ENCODE data around the gene SLC25A40. TPM values are rescaled to one million over a fixed set of nuclear protein-coding genes. Genes with fewer than 3 reads are reported as not detected.

Gene SLC25A40
- total RNA-seq, 4 donors from 2014 or later: 1.4 to 50.8 (median 25.4) TPM

DNA sequence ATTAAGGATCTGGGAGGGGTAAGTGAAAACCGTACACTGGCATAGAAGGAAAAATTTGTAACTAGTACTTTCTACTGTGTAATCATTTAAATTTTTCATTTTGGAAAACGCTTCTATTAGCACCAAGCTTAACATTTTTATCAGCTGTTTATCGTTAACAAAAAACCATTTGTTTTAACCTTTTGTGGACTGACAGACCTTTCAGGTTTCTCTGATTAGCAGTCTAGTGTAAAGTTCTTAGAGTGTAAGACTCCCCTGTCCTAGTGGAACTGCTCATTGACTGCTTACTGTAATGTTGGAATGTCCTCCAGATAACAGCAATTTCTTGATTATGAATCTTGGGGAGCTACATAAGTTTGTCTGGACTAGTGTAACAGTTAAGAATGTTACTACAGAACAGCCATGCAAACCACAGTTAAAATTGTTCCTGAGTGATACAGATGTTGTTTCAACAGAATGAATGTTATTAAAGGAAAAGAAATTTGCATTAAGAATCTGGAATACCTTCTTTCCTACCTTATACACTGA is 2.1 kb upstream of the SLC25A40 start:
- Histone ChIP-seq H3K36me3 (no peaks in the 10 kb centered on the region), H3K27me3 (no peaks in the 10 kb centered on the region), H3K27ac (no peak overlapping the region), H3K4me1 (peaks cover 14 to 38% (median 27%) of the 10 kb centered on the region in 4 donors), H3K9me3 (no peaks in the 10 kb centered on the region), H3K4me3 (no peak overlapping the region)
- in situ Hi-C loops (cut with MboI; ENCODE audit: low pct_ligation_motif_present in 1 of 4, low pct_unique_long_range_greater_than_20kb in 1 of 4, low sequenced_read_pairs in 3 of 4) (loop anchor here in 3 of 4 donors (25.0 kb wide), 2 partner anchors 366 to 541 kb away; partner anchors contain the start of gene CROT (in 3 of the 3)), intact Hi-C loops (cut with DNase I; ENCODE audit: low total_unique reads) (no loop called here)
- 52 to 56% methylated on average over 3 of the region's 3 CpGs for WGBS, 2 donors (ENCODE audit: low coverage in 1 of 2)
- no peak for TF ChIP-seq POLR2A (IDR thresholded peaks at IDR 0.05)
- no peak for TF ChIP-seq CTCF (IDR thresholded peaks at IDR 0.05)
- no peak for TF ChIP-seq POLR2AphosphoS5 (IDR thresholded peaks at IDR 0.05)
- TF ChIP-seq EP300 (IDR thresholded peaks at IDR 0.05; ENCODE audit: low read depth): no peak
- DNase-seq: no peak

- DNase-seq: no peak
- Histone ChIP-seq H3K27me3 (no peaks in the 10 kb centered on the region), H3K27ac (peak overlapping the region; percentile 97 to 98 (median 98)), H3K36me3 (no peaks in the 10 kb centered on the region), H3K9me3 (peaks cover 0 to under 1% of the 10 kb centered on the region in 2 donors), H3K4me1 (peaks cover 14 to 38% (median 27%) of the 10 kb centered on the region in 4 donors), H3K4me3 (peak overlapping the region; percentile 59 to 92 (median 85))
- intact Hi-C loops (cut with DNase I; ENCODE audit: low total_unique reads): no loop called here
- in situ Hi-C loops (cut with MboI; ENCODE audit: low pct_ligation_motif_present in 1 of 4, low pct_unique_long_range_greater_than_20kb in 1 of 4, low sequenced_read_pairs in 3 of 4): loop anchor here in 3 of 4 donors (25.0 kb wide), 2 partner anchors 365 to 540 kb away; partner anchors contain the start of gene CROT (in 3 of the 3)
- 2 to 4% methylated on average over 10 of the region's 10 CpGs for WGBS, 2 donors (ENCODE audit: low coverage in 1 of 2)
- TF ChIP-seq EP300 (IDR thresholded peaks at IDR 0.05; ENCODE audit: low read depth) (no peak), CTCF (IDR thresholded peaks at IDR 0.05) (no peak)
These were observed 1.3 kb upstream of the SLC25A40 start for GRCh38 chr7:87877366-87878040.

- 0% methylated on average over 27 of the region's 27 CpGs; no CpG with 5 or more reads in 1 of the 2 donors for WGBS, 2 donors (ENCODE audit: low coverage in 1 of 2)
- in situ Hi-C loops (cut with MboI; ENCODE audit: low pct_ligation_motif_present in 1 of 4, low pct_unique_long_range_greater_than_20kb in 1 of 4, low sequenced_read_pairs in 3 of 4): loop anchor here in 3 of 4 donors (25.0 kb wide), 2 partner anchors 365 to 540 kb away; partner anchors contain the start of gene CROT (in 3 of the 3)
- Histone ChIP-seq H3K27ac (peak overlapping the region; percentile 97 to 98 (median 98)), H3K4me1 (peaks cover 14 to 38% (median 27%) of the 10 kb centered on the region in 4 donors), H3K4me3 (peak overlapping the region; percentile 59 to 92 (median 85)), H3K9me3 (peaks cover 0 to 4% of the 10 kb centered on the region in 2 donors), H3K27me3 (no peaks in the 10 kb centered on the region), H3K36me3 (peaks cover 0 to 3% (median under 1%) of the 10 kb centered on the region in 4 donors)
- intact Hi-C loops (cut with DNase I; ENCODE audit: low total_unique reads): no loop called here
- peak; percentile 73 for DNase-seq
- TF ChIP-seq POLR2A (IDR thresholded peaks at IDR 0.05) (no peak), POLR2AphosphoS5 (IDR thresholded peaks at IDR 0.05) (peak in 1 of 3 donors; percentile 29)
These were observed 692 bp upstream of the SLC25A40 start for GRCh38 chr7:87876869-87877234.

GRCh38 chr7:87875151-87876039 is 765 bp downstream of the SLC25A40 start:
- Histone ChIP-seq H3K9me3 (peaks cover 0 to 4% of the 10 kb centered on the region in 2 donors), H3K36me3 (peaks cover 0 to 9% (median under 1%) of the 10 kb centered on the region in 4 donors), H3K27me3 (no peaks in the 10 kb centered on the region), H3K4me3 (peak overlapping the region; percentile 57 to 92 (median 72)), H3K27ac (peak overlapping the region; percentile 97 to 98 (median 98)), H3K4me1 (peaks cover 14 to 38% (median 27%) of the 10 kb centered on the region in 4 donors)
- TF ChIP-seq POLR2AphosphoS5 (IDR thresholded peaks at IDR 0.05): no peak
- TF ChIP-seq CTCF (IDR thresholded peaks at IDR 0.05): no peak
- no peak for TF ChIP-seq POLR2A (IDR thresholded peaks at IDR 0.05)
- TF ChIP-seq EP300 (IDR thresholded peaks at IDR 0.05; ENCODE audit: low read depth): no peak
- in situ Hi-C loops (cut with MboI; ENCODE audit: low pct_ligation_motif_present in 1 of 4, low pct_unique_long_range_greater_than_20kb in 1 of 4, low sequenced_read_pairs in 3 of 4): loop anchor here in 3 of 4 donors (25.0 kb wide), 2 partner anchors 363 to 538 kb away; partner anchors contain the start of gene CROT (in 3 of the 3)
- peak; percentile 41 for DNase-seq
- intact Hi-C loops (cut with DNase I; ENCODE audit: low total_unique reads): no loop called here
- WGBS, 2 donors (ENCODE audit: low coverage in 1 of 2): 3 to 11% methylated on average over 5 to 34 of the region's 35 CpGs
